IPS DF 4.7 (cell line): Measurements from ENCODE around the gene DDX47.
"Not testable (repeated sequence)": the region's sequence is repeated elsewhere in the genome, so short reads cannot be mapped to it uniquely, and the experiment has no call there.

Source experiments
- DNase-seq: peaks from one replicate; pipeline ENCODE4 v3.0.0-alpha.2; 2013; ENCODE audit warnings: low spot score; ENCODE audit errors: extremely low read depth

Gene DDX47

DNA sequence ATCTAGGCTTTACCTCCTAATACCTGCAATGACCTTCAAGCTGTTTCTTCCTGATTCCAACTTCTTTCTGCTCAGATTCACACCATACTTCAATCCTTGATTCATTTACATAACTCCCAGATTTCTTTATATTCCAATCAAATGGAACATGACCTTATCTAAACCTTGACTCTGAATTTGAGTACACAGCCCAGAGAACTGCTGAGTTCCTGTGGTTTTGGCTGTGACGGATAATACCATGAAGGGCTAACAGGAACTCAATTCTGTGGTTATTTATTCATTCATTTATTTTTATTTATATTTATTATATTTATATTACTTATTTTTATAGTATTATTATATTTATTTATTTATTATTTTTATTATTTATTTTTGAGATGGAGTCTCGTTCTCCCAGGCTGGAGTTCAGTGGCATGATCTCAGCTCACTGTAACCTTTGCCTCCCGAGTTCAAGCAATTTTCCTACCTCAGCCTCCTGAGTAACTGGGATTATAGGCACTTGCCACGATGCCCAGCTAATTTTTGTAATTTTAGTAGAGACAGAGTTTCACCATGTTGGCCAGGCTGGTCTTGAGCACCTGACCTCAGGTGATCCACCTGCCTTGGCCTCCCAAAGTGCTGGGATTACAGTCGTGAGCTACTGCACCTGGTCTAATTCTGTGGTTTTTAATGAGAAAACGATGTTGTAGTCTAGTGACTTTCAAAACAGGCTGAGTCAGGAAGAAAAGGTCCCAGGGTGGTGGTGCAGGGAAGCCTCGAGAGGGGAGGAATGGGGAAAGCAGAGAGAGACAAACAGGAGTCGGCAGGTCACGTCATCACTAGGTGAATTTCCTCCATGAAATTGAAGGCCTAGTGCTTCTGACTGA lies 16.0 kb upstream of the DDX47 start:
- no peak for DNase-seq

DNA sequence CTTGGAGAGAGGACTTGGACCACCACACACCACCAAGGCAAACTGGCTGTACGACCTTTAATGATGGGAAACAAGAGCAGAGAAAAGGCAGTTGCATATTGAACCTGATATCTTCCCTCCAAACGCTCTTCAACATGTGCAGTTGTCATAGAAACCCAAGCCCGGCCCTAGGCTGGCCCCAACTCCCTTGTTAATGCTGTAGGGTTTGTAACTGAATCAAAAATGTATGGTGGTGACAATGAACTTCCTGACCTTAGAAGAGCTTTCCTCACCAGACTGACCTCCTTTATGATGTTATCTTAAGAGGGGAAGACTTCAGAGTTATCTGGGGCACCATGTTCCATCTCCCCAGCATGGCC lies 15.4 kb upstream of the DDX47 start:
- DNase-seq: no peak

DNA sequence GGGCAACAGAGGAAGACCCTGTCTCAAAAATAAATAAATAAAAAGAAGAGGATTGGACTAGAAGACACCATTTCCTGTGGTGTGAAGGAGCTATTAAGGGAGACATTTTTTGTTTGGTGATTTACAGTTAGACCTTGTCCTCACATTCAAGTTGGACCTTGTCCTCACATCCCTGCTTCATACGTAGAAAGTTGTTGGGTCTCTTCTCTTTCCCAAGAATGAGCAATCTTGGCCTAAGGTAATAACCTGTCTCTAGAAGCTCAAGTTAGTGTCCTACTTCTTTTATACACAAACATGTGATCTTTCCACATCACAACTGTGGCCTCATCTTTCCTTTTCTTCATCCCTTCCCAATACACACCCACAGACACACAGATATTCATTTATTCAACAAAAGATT lies 14.7 kb upstream of the DDX47 start:
- DNase-seq: no peak

DNA sequence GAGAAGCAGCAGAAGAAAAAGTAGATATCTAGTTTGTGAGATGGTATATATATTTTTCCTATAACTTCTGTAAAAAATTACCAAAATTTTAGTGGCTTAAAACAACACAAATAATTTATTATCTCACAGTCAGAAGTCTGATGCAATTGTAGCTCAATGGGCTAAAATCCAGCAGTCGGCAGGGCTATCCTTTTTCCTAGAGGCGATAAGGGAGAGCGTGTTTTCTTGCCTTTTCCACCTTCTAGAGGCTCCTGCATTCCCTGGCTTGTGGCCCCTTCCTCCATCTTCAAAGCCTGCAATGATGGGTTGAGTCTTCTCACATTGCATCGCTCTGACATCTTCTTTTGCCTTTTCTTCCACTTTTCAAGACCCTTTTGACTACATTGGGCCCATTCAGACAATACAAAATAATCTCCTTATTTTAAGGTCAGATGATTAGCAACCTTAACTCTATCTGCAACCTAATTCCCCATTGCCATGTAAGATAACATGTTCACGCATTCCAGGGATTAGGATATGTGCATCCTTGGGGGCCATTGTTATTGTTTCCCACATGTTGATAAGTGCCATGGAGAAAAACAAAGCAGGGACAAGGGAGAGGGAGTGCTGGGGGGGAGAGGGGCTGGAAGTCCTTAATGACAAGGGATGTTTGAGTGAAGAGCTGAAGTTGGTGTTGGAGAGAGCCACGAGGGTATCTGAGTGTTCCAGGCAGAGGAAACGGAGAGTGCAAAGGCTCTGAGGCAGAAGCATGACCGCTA lies 13.8 kb upstream of the DDX47 start:
- no peak for DNase-seq

DNA sequence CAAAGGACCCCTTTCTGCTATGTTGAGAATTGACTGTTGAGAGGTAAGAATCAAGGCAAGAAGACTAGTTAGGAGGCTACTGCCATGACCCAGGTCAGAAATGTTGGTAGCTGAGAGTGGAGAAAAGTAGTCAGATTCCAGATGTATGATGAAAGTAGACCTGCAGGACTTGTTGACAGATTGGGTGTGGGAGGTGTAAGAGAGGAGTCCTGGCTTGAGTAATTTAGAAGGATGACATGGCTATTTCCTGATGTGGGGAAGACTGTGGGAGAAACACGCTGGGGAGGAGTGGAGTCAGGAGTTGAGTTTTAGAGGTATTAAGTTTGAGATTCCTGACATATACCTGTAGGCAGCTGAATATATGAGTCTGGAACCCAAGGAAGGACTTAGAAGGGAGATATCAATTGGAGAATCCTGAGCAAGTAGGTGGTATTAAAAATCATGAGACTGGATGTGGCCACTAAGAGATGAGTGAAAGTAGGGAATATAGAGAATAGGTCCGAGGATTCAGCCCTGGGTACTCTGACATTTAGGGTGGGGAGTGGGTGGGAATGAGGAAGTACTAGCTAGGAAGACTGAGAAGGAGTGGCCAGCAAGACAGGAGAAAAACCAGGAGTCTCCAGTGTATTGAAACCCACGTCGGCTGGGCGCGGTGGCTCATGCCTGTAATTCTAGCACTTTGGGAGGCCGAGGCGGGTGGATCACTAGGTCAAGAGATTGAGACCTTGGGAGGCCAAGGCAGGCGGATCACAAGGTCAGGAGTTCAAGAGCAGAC lies 12.6 kb upstream of the DDX47 start:
- DNase-seq: no peak

DNA sequence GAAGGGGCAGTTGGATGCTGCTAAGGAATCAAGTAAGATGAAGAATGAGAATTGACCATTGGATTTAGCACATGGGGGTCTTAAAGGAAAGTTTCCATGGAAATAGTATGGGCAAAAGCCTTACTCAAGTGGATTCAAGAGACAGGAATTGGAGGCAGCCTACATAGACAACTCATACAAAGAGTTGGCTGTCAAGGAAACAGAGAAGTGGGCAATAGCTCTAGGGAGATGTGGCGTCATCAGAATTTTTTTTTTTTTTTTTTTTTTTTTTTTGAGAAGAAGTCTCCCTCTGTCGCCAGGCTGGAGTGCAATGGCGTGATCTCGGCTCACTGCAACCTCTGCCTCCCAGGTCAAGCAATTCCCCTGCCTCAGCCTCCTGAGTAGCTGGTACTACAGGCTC lies 11.5 kb upstream of the DDX47 start:
- DNase-seq: not testable (repeated sequence)

DNA sequence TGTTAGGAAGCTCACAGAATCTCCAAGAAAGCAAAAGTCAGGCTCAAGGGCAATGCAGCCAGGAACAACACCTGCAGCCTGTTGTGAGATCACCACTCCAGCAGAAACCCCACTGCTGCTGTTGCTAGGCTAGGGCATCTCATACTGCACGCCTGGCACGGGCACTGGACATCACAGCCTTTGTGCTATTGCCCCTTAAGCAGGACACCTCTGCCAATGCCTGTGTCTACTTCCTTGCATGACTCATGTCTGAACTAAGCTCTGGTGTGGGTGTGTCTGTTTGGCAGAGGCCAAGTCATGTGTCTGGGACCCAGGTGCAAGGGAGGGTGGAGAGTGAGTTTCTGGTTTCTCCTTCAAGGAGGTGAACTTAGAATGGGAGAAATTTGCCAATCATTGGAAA lies 10.0 kb upstream of the DDX47 start:
- DNase-seq: no peak

DNA sequence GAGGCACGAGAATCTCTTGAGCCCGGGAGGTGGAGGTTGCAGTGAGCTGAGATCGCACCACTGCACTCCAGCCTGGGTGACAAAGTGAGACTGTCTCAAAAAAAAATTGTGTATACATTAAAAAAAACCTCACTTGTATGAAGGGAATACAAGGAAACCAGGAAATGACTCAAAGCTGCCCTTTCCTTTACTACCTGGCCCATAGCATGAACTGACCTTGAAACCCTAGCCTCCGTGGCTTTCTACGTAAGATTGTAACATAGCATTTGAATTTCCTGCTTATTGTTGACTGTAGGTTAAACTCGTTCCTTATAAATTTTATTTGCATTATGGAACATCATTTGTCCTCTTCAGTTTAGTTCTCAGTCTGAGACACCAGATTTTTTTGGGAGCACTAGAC lies 9.1 kb upstream of the DDX47 start:
- DNase-seq: no peak

DNA sequence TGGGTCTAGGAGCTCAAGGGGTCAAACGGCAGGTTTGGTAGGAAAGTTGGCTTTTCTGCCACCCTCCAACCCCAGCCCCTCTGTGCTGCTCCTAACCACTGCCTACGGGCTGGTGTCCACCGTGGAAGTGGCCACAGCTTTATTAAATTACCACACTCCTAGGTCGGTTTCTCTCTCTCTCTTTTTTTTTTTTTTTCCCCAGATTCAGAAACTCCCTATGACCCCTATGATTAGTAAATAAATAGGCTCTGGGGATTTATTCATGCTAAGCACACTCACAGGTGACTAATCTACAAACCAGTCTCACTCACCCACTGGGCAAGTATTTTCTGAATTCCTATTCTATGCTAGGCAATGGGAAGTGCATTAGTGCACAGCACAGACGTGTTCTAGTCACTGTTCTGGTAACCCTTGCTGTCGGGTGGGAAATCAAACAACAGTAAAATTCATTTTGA lies 8.7 kb upstream of the DDX47 start:
- no peak for DNase-seq

DNA sequence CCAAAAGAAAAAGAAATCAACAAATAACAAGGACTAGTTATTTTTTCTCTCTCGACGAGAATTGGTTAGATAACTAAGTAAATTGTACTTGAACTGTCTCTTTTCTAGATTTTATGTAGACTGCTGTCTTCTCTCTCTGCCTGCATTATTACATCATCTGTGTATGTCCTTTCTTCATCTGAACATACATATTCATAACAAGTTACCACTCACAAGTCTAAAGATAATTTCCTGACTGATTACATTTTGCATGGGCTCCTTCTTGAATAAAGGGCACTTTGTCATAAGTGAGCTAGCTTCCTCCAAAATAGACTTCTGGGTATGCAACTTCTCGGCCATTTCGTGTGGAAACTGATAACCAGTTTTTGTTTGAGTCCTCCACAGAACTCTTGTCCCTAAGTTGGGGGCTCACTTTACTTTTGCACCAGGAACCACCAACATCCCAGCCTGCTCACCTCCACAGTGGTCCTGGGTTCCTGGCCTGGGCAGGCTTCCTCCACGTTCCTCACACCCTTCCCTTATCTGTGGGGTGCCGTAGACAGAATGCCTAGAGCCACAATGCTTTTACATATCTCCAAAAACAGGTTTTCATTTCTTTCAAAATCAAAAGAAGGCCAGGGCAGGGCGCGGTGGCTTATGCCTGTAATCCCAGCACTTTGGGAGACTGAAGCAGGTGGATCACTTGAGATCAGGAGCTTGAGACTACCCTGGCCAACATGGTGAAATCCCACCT lies 6.2 kb upstream of the DDX47 start:
- no peak for DNase-seq

DNA sequence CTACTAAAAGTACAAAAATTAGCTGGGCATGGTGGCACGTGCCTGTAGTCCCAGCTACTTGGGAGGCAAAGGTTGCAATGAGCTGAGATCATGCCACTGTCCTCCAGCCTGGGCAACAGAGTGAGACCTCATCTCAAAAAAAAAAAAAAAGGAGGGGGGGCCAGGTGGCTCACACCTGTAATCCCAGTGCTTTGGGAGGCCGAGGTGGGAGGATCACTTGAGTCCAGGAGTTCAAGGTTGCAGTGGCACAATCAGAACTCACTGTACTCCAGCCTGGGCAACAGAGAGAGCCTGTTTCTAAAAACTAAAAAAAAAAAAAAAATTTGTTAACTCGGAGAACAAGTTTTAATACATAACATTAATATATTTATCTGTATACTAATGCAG lies 5.6 kb upstream of the DDX47 start:
- not testable (repeated sequence) for DNase-seq

DNA sequence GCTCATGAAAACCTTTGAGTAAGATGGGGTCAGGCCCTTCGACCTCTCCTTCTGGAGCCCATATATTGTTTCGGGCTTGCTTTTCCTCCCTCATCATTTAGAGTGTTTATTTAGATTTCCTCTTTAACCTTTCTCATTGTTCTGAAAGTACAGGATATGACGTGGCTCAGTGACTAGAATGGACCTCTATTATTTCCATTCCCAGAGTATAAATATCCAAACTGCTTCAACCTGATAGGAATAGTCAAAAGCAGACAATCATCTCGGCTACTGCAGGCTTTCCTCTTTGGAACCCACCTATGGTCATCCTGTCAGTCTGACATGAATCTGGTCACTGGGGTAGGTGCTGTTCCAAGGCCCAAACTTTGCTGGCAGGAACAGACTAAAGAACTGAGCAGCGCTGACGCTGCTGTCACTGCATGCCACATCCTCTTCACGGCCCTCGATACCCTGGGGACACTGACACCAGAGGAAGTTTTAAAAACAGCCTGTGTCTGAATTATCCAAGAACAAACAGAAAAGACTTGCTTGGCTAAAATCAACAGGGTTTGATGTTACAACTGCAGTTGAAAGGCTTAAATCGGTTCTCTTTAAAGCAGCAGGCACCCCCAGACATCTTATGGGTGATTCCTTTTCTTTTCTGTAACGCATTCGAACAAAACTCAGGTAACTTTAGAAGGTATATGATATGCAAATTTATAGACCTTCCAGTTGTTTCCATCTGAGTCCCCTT lies 5.0 kb upstream of the DDX47 start:
- no peak for DNase-seq

DNA sequence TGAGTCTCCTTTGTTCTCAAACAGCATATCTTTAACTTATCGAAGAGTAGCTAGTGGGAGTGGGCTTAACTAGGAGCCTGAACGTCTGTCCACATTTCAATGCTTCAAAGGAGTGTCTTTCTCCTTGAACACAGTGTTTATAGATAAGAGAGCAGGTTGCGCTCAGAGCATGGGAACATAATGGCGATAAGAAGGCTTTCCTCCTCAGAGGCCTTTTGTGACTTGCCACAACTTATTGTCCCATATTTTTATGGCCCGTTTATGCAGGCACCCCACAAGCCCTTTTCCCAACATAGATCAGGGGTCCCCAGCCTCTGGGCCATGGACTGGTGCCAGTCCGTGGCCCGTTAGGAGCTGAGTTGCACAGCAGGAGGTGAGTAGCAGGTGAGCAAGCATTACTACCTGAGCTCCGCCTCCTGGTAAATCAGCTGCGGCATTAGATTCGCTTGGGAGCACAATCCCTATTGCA lies 2.6 kb upstream of the DDX47 start:
- DNase-seq: no peak

DNA sequence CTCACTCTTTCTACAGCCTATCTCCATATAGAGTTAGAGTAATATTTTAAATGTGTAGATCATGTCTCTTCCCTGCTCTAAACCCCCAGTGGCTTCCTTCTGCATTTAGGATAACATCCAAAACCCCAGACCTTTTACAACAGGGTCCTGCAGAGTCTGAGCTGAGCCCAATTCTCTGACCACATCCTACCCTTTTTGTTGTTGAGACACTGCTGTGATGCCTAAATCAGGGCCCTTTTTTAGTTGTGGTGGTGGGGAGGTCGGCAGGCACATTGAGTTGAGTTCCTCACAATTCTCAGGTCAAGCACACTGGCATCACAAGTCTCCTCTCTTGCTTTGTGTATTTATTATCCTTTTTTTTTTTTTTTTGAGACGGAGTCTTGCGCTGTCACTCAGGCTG lies 1.8 kb upstream of the DDX47 start:
- DNase-seq: no peak

DNA sequence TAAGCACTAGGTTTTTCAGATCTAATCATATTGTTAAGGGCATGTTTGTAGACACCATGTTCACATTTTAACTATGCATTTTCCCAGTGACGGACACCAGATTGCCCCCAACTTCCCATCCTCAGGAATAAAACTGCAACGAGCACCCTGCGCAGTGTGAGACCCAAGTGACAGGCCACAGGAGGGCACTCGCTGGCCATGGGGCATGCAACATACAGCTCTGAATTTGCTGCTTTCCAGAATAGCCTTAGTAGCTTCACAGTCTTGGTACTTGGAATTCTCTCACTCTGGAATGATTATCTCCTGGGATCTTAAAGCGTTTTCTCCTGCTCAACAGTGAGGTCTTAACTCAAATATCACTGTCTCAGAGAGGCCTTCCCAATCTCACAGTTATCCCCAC lies 972 bp upstream of the DDX47 start:
- no peak for DNase-seq

DNA sequence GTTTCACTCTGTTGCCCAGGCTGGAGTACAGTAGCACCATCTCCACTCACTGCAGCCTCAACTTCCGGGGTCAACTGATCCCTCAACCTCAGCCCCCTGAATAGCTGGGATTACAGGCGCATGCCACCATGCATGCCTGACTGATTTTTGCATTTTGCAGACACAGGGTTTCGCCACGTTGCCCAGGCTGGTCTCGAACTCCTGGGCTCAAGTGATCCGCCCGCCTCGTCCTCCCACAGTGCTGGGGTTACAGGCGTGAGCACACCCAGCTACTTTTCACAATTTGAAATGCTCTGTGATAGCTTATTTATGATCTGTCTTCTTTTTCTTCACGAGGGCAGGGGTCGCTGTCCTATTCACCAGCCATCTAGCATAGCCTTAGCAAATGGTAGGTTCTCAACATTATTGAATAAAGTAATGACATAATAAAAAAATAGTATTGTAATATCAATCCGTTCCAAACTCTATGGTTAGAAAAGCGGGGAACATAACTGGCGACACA lies 477 bp upstream of the DDX47 start:
- DNase-seq: no peak

DNA sequence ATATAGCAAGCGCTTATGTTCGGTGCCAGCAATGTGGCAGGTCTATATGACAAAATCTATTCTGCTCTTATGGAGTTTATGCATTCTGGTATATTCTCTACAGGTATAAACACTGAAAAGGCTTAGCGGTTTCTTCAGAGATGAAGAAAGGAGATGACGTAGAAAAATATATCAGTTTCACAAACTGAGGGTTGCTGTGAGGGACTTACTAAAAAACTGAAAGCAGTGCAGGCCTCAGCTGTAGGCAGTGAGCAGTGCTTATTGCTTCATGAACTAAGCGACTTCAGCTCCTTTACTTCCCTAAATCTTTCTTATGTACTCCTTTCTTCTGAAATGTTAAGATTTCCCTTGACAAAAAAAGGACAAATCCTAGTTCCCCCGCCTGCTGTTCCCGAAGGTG lies 4.5 kb downstream of the DDX47 start:
- DNase-seq: no peak

DNA sequence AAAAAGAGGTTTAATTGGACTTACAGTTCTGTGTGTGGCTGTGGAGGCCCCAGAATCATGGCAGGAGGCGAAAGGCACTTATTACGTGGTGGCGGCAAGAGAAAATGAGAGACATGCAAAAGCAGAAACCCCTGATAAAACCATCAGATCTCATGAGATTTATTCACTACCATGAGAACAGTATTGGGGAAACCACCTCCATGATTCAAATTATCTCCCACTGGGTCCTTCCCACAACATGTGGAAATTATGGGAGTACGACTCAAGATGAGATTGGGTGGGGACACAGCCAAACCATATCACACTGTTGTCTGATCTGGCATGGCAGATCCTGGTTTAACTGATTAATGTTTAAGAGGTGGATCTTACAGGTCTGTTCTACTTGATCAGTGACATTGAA lies 5.6 kb downstream of the DDX47 start:
- no peak for DNase-seq

DNA sequence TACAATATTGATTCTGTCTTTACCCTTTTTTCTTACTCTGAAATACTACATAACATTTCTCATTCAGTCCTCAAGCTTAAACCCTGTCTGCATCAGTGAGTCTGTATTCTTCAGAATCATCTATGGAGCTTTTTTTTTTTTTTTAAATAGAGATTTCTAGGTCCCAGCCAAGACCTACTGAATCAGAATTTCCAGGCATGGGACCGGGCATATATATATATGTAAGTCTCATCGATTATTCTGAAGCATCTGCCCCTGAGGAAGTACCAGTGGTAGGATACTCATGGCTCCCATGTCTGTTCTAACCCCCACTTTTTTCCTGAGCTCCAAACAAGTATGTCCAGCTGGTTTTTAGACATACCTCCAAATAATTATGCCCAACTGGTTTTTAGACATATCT lies 6.1 kb downstream of the DDX47 start:
- DNase-seq: no peak

DNA sequence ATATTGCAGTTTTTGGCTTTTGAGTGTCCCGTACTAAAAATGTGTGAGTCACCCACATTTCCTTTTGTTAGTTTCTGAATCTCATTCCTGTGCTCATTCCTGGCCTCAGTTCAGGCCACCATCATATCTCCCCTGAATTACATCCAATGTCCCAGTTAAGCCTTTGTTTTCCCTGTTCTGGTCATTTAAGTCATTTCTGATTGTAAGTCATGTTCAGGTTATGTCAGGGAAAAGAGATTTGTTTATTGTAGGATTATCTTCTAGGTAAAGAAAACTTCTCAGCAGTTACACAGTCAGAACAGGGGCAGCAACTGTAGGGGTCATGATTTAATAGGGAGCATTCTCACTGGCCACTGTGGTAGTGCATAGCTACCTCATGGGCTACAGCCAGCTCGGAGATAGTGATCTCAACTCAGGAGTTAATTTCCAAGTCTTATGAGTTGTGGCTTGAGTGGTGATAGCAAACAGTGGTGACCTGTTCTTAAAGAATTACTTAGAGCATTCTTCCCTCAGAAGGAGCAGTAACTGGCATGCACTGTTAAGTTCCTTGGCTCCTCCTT lies 6.7 kb downstream of the DDX47 start:
- no peak for DNase-seq
